GM12891 (cell line): Measurements from ENCODE around the gene FPGS.
A peak's percentile ranks its signal among the peaks of the same experiment; 100 is the strongest.

Source experiments
- DNase-seq: peaks from one replicate; pipeline ENCODE4 v3.0.0; 2011; ENCODE audit warnings: low spot score; ENCODE audit not compliant: insufficient read length
- FAIRE-seq: peaks from 2 replicates; lab custom pipeline; 2011; peaks lifted over from hg19 to GRCh38; lab: Jason Lieb, UNC
- PAX5 ChIP-seq: IDR thresholded peaks from 2 replicates; pipeline ENCODE4 v1.6.1; 2011; ENCODE audit warnings: low read length, moderate library complexity, mild to moderate bottlenecking; ENCODE audit not compliant: insufficient read depth, severe bottlenecking
- POLR2A ChIP-seq: IDR thresholded peaks from 2 replicates; pipeline ENCODE4 v1.6.1; 2011; ENCODE audit warnings: low read depth, low read length, control low read depth
- POLR2AphosphoS5 ChIP-seq: IDR thresholded peaks from 2 replicates; pipeline ENCODE4 v1.6.1; 2011; ENCODE audit warnings: low read depth, low read length, control low read depth
- POU2F2 ChIP-seq: IDR thresholded peaks from 2 replicates; pipeline ENCODE4 v1.6.1; 2011; ENCODE audit warnings: low read depth, mild to moderate bottlenecking, control low read depth, low read length, moderate library complexity
- SPI1 ChIP-seq: IDR thresholded peaks from 2 replicates; pipeline ENCODE4 v1.6.1; 2011; ENCODE audit warnings: low read depth, low read length, control low read depth
- TAF1 ChIP-seq: IDR thresholded peaks from 2 replicates; pipeline ENCODE4 v1.6.1; 2011; ENCODE audit warnings: low read depth, low read length, control low read depth

Gene FPGS

GRCh38 chr9:127810378-127811187 is 7.9 kb downstream of the FPGS start:
- DNase-seq (no peak), FAIRE-seq (peak; percentile 26)
- no peak for TF ChIP-seq POU2F2
- TF ChIP-seq TAF1, result no peak
- TF ChIP-seq SPI1, result no peak
- TF ChIP-seq POLR2A, result no peak

GRCh38 chr9:127812011-127812410 is 9.3 kb downstream of the FPGS start:
- DNase-seq (no peak), FAIRE-seq (no peak)
- no peak for TF ChIP-seq POLR2A
- no peak for TF ChIP-seq PAX5
- no peak for TF ChIP-seq SPI1
- no peak for TF ChIP-seq POLR2AphosphoS5
- TF ChIP-seq POU2F2, result no peak
- no peak for TF ChIP-seq TAF1

GRCh38 chr9:127812936-127813675 is 10.4 kb downstream of the FPGS start:
- FAIRE-seq (no peak), DNase-seq (no peak)
- TF ChIP-seq POLR2A (no peak), TAF1 (no peak), POU2F2 (no peak), POLR2AphosphoS5 (no peak), PAX5 (no peak)

- DNase-seq, result no peak
- FAIRE-seq, result no peak
- TF ChIP-seq TAF1 (no peak), POU2F2 (no peak), SPI1 (no peak), POLR2A (no peak), PAX5 (no peak), POLR2AphosphoS5 (no peak)
Measured at GRCh38 chr9:127813686-127814226, 11.1 kb downstream of the FPGS start.

GRCh38 chr9:127814619-127815511 is 12.2 kb downstream of the FPGS start:
- TF ChIP-seq SPI1 (no peak), TAF1 (no peak), PAX5 (no peak), POU2F2 (no peak), POLR2A (no peak)
- FAIRE-seq, result no peak
- no peak for DNase-seq

- DNase-seq (no peak), FAIRE-seq (no peak)
- TF ChIP-seq TAF1 (no peak), POLR2A (no peak; the same call in 1 of the 2 replicates)
Measured at GRCh38 chr9:127815512-127816361, 13.1 kb downstream of the FPGS start.

- TF ChIP-seq POLR2A (no peak), SPI1 (no peak)
- DNase-seq (no peak), FAIRE-seq (no peak)
Measured at GRCh38 chr9:127816362-127816725, 13.7 kb downstream of the FPGS start.

GRCh38 chr9:127816728-127817127 is 14.0 kb downstream of the FPGS start:
- FAIRE-seq, result no peak
- TF ChIP-seq PAX5 (no peak), POLR2A (no peak), POU2F2 (no peak), POLR2AphosphoS5 (no peak; the same call in 1 of the 2 replicates), TAF1 (no peak), SPI1 (no peak)
- DNase-seq, result no peak
